ENCODE measurements around the gene RAD51B. TPM values are rescaled to one million over a fixed set of nuclear protein-coding genes. Genes with fewer than 3 reads are reported as not detected.

RAD51B gene
- total RNA-seq, 2 donors from 2014 or later, result 13.7 to 15.1 TPM

DNA sequence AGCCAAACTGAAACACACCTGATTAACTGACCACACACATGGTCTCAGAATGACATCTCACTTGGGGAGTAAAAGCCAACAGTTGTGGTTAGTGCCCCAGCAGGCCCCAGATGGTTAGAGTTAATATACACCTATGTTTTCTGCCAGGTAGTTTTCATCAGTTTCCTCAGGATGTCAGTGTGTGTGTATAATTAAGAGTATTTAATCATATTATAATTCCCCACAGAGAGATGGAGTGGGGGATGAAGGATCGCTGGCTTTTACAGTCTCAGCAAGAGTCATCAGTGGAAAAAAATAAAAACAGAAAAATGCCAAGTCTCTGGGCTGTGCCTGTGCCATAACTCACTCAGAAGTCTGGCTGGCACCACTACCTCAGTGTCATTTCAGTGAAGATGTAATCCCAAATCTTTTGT is 560.8 kb downstream of the RAD51B start:
- intact Hi-C loops (cut with DNase I), result no loop called here

DNA sequence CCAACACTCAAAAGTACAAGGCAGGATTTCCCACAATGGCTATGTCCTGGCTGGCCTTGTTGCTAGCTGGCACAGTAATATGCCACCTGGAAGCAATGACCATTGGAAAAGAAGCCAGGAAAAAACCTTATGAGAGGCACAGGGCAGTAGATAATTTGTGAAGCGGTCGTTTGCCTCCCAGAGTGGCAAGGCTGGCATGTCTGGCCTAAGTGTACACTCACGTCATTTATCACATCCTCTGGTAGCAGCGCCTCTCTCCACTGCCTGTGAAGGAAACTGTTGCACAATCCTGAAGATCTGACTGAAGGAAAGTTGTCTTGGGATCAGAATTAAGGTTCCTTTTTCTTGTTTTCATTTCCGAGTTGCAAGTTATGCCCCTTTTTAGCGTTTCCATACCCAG is 564.8 kb downstream of the RAD51B start:
- no peak for DNase-seq (ENCODE audit: low spot score)

More for the DNA sequence above, 560.8 kb downstream of the RAD51B start:
- no peak for DNase-seq (ENCODE audit: low spot score)

DNA sequence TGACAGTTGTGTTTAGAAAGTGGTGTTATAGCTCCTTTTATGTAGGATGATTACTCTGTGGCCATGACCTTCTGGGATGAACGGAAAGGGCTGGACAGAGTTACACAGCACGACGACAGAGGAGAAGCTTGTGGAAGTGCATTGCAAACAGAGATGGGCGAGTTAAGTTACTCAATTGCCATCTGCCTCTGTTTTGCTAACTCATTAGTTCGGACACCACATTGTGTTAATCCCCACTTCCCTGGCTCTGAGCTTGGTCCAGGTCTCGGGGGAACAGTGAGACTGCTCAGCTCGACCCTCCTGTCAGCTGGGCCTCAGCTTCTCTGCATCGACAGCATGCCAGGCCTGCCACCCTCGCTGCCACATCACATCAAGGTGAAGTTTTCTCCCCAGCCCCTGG is 565.3 kb downstream of the RAD51B start:
- intact Hi-C loops (cut with DNase I), result no loop called here
- no peak for DNase-seq (ENCODE audit: low spot score)

More for the DNA sequence above, 564.8 kb downstream of the RAD51B start:
- intact Hi-C loops (cut with DNase I), result no loop called here

DNA sequence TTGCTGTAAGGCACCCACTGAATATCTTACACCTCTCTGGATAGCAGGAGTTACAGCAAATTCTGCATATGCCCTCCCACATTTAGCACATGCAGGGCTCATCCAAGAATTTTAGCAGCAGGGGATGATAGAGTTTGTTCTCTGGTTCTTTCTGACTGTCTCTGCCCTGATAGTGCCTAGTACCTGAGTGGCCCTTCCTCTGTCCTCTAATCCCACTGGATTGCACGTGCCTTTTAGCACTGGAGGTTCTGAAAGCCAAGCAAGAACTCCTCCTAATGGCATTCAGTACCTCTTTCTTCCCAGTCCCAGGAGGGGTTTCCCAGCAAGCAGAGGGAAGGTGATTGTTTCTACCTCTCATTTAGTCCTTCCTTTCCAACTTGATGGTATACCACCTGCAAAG is 566.9 kb downstream of the RAD51B start:
- no peak for DNase-seq (ENCODE audit: low spot score)
- intact Hi-C loops (cut with DNase I), result no loop called here

DNA sequence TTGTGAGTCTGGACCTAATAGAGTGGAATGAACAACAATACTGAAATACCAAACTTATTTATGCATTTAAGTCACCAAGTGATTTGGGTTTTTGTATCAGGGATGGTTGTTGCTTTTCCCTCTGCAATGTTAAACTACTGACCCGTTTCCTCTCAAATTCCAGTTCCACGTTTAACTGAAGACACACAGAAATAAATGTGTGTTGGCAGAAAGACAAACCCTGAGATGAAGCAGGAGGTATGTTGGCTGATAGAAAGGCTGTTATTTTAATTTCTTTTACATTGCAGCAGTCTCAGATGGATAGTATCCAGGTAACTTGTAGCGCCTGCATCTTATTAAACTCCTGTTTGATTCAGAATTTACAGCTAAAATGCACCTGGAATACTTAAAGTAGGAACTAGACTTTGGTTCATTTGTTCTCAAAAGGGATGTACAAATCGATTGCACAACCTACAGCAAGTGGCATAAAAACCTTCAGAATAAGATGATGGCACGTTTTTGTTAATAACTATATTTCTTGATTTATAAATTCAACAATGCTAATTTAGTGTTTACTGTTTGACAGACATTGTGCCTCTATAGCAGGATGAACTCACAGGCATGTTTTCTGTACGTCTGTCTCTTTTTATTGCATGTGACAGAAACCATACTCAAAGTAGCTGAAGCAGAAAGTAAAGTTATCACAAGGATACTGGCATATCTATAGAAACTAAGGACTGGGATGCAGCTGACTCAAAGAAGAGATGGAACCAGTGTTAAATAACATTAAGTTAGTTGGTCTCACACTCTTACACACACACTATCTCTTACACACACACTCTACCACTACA is 567.6 kb downstream of the RAD51B start:
- no peak for DNase-seq (ENCODE audit: low spot score)
- intact Hi-C loops (cut with DNase I), result no loop called here

DNA sequence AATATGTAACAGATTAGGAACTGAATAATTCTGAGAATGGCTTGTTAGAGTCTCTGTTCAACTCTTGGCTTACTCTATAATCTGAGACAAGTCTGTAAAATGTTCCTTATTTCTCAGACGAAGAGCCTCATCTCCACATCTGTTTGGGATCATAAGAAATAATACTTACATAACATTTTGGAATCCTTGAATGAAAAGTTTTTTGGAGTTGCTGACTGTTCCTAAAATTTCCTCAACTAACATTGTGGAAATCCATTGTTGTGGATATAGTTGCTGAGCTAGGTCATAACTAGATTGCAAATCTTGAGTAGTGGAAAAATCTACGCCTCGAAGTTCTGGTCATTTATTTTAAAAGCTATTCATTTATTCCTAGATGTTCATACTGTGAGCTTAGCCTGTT is 570.4 kb downstream of the RAD51B start:
- no peak for DNase-seq (ENCODE audit: low spot score)
- intact Hi-C loops (cut with DNase I), result loop anchor here (10.0 kb wide), 3 partner anchors 75 to 425 kb away; no protein-coding TSS in a partner anchor

DNA sequence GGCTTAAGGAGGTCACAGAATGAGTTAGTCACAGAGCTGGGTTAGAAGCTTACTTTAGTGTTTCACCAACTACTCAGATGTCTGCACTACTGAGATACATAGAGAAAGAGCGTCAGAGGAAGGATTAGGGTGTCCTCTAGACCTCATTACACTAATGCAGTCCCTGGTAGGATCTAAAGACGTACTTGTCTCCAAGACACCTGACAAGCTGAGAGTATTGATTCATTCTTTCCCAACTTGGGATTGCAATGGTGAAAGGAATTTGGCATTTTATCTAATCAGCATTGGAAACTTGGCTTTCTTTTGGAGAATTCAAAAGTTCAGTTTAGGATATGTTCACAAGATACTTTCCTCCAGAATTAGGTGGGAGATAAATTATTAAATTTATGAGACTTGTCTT is 571.2 kb downstream of the RAD51B start:
- DNase-seq (ENCODE audit: low spot score), result no peak
- intact Hi-C loops (cut with DNase I), result loop anchor here (10.0 kb wide), 3 partner anchors 74 to 424 kb away; no protein-coding TSS in a partner anchor

DNA sequence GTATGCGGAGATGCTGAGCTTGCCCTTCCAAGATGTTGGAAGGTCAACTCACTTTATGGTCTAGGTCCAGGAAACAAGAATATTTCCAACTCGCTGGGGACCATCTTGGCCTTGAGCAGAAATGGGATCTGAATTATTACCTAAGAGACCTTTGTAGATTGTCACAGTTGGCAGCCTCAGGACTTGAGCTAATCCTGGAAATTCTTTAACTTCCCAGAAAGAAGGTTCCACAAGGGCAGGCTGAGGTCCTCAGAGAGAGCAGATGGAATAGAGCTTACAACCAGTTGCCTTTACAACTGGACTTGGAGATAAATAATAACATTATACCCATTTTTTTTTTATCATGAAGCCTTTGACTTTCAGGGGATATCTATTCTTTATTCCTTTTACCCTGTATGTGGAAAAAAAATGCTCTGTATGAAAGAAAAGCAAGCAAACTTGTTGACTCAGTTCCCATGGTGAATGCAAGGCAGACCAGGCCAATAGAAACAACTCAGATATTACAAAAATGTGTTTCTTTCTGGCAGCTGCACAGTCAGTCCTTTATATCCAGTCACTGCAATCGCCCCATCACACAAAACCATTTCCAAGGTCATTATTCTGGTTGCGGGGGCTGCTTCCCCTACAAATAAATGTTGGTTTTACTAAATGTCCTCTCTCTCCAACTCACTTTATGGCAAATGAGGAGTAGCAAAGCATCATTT is 571.9 kb downstream of the RAD51B start:
- no peak for DNase-seq (ENCODE audit: low spot score)
- intact Hi-C loops (cut with DNase I), result loop anchor here (10.0 kb wide), 3 partner anchors 73 to 423 kb away; no protein-coding TSS in a partner anchor

DNA sequence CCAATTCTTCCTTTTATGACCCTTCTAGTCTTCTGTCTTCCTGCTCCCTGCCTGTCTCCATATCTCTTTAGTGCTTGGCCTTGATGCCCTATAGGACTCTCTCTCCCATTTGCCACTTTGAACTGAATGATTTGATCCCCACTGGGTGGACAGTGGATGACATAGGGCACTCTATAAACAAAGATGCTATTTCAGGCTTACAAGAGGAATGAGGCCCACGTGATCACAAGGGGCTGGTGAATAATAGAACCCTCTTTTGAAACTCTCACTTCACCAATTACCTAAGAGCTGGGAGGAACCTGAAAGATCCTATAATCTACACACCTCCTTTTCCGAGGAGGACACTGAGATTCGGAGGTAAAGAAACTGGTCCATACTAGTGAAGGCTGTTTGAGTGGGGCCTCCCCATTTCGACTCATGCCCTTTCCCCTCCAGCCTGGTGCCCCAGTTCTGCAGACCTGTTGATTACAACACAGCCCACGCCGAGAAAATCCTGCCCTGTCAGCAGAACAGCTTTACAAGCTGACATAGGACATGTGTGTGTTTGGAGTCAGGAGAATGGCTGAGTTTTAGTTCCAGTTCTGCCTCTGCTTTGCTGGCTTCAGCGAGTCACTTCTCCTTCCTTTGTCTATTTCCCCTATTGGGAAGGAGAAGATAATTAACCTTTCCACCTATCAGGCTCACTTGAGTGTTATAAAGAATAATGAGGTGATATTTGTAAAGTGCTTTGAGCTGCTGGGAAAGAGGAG is 573.0 kb downstream of the RAD51B start:
- intact Hi-C loops (cut with DNase I), result loop anchor here (10.0 kb wide), 3 partner anchors 72 to 422 kb away; no protein-coding TSS in a partner anchor
- DNase-seq (ENCODE audit: low spot score), result peak; percentile 85

DNA sequence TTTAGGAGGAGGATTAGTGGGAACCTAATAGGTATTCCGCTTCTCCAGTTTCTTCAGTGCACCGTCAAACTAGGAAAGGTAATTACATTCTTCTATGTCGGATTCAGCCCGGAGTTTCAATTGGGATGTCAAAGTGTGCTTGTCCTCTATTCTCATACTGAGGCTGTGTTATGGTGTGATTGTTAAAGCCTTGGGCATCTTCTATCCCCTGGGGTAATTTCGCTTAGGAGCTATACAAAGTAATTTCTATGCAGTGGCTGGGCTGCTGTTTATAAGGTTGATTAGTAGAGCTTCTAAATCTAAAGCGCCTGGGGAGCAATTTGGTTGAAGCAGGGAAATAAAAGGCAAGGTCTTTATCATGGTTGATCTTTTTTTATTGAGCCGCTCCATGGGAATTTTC is 573.7 kb downstream of the RAD51B start:
- no peak for DNase-seq (ENCODE audit: low spot score)
- intact Hi-C loops (cut with DNase I), result loop anchor here (10.0 kb wide), 3 partner anchors 72 to 422 kb away; no protein-coding TSS in a partner anchor

DNA sequence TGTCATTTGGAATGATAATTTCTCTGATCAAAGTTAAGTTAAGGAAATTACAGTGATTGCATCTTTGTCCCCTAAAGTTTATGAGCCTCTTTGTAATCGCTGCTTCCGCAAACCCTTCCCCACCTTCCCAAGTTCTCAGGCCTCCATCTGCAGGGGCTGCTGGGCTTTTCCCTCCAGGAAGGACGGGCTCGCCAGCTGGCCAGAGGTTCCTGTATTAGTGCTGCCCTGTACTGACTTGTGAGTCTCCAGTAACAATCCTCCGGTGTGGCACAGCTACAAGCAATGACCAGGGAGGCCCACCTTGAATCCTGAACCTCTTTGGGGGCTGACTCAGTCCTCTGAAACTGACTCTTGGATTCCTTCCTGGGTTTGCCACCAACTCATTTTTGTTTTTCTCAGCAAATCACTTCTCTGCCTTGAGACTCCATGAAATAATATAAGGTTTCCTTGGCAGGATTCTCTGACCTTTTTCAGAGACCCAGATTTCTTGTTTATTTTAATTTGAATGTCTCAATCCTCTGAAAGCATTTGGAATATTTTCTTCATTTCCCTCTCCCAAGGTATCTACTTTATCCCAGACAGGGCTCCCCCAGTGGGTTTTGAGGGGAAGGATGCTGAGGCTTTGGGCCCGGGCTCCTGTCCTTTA is 574.7 kb downstream of the RAD51B start:
- no peak for DNase-seq (ENCODE audit: low spot score)
- intact Hi-C loops (cut with DNase I), result loop anchor here (10.0 kb wide), 3 partner anchors 71 to 421 kb away; no protein-coding TSS in a partner anchor

DNA sequence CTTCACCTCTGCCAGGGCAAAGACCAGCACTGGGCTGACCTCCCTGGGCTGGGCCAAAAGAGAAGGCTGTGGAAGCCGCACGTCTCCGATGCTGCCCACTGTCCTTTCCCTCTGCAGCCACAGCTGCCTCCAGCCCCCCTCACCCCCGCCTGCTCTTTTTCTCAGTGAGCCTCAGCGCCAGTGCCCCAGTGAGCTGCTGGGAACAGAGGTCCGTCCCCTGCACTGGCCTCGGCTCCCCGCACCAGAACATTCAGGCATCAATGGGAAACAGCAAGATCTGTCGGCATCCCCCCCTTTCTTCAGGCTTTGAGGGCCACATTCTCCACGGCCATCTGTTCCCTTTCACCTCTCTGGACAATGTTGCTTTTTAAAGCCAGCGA is 575.2 kb downstream of the RAD51B start:
- intact Hi-C loops (cut with DNase I), result loop anchor here (5.0 to 10.0 kb wide), 4 partner anchors 70 to 420 kb away; no protein-coding TSS in a partner anchor
- DNase-seq (ENCODE audit: low spot score), result peak; percentile 79

DNA sequence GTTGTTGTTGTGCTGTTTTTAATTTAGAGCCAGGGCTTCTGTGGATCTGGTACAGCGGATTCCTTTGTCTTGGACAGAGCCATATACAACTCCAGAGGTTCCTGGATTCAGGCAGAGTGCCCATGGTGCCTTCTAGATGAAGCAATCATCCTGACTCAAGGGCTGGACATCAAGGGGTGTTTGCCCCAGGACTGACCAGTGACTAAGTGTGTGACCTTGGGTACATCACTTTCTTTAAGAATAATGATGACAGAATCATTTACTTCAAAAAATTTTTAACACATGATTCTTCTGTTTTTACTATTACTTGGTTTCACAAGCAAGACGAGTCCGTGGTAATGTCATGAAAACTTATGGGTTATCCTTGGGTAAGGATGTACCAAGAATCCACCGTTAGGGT is 576.0 kb downstream of the RAD51B start:
- intact Hi-C loops (cut with DNase I), result loop anchor here (5.0 to 10.0 kb wide), 4 partner anchors 69 to 419 kb away; no protein-coding TSS in a partner anchor
- DNase-seq (ENCODE audit: low spot score), result no peak

DNA sequence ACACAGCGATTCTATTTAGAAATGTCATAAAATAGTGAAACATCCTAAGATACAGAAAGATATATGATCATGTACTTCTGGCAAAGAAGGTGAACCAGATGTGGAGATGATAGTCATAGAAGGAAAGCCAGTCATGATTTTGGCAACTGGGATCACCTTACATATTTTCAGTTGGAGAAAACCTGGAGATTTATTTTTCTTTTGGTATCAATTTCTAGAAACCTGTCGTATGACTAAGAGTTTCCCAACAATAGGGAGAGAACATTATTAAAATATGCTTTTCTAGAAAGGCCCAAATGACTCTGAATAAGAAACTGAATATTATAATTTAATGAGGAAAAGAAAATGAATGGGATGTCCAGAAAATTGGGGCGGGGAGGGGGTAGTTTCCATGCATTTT is 576.9 kb downstream of the RAD51B start:
- DNase-seq (ENCODE audit: low spot score), result no peak
- intact Hi-C loops (cut with DNase I), result loop anchor here (5.0 to 10.0 kb wide), 4 partner anchors 68 to 418 kb away; no protein-coding TSS in a partner anchor

DNA sequence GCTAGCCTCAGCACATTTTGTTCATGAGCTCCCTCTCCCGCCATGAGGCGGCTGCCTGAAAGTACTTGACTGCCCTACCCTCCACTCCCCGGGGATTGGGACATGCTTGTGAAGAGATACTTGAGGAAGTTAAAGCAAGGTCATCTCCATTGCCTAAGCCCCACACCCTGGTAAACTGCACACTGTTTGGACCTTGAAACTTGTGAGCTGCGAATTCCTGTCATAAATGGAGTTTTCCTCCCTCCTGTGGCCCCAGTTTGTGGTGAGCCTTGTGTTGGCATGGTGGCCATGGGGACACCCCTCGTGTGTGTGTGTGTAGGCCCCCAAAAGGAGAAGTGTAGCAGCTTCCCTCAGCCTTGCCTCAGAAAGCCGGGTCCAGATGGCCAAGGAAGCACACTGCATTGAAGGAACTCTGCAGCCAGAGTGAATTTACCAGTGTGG is 577.8 kb downstream of the RAD51B start:
- intact Hi-C loops (cut with DNase I), result loop anchor here (5.0 to 10.0 kb wide), 4 partner anchors 67 to 417 kb away; no protein-coding TSS in a partner anchor
- DNase-seq (ENCODE audit: low spot score), result peak; percentile 90

DNA sequence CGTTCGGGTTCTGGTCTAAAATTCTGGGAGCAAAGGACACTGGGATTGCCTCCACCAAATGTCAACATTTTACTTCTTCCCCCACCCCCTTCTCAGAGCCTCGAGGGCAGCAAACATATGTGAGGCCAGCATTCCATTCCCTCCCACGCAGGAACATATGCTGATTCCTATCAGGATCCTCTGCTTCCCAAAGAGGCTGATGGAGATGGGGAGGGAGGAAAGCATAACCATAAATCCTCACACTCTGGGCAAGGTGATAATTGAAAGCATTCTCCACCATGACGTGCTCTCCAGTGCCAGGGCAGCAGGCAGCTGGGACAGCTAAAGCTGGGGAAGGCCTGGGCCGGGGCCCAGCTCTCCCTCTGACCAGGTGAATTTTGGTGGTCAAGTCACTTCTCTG is 578.2 kb downstream of the RAD51B start:
- intact Hi-C loops (cut with DNase I), result loop anchor here (5.0 to 10.0 kb wide), 4 partner anchors 67 to 417 kb away; no protein-coding TSS in a partner anchor
- DNase-seq (ENCODE audit: low spot score), result no peak

DNA sequence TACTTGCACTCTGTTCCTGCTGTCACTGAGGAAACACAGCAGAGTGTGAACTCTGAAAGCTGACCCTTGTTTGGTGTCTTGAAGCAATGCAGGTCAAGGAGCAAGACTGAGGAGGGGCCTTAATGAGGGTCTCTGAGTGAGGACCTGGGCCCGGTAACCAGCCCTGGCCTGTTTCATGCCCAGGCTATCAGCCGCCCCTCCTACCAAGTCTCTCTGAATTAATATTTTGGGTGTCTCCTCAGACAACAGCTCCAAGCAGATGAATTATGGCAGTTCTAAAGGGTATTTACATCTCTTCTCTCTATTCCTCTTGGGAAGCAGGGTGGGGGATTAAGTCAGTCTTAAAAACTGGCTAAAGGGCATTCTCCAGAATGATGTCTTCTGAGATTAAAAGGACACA is 578.8 kb downstream of the RAD51B start:
- no peak for DNase-seq (ENCODE audit: low spot score)
- intact Hi-C loops (cut with DNase I), result loop anchor here (5.0 to 10.0 kb wide), 4 partner anchors 66 to 416 kb away; no protein-coding TSS in a partner anchor

DNA sequence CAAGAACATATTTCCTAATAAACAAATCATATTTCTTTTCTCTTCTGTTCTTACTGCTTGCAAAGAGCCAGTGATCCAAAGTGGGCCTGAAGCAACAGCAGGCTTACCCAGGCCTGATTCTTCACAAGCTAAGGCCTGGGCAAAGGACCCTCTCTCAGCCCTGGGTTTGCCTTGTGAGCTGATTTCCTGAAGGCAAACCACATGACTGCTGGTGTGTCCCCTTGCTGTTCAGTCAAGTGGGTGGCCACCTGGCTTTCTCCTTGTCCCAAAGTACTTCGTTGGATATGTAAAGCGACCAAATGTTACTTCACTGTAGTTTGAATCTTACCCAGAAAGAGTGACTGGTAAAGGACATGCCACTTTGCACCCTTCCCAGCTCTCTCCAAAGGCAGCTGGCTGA is 580.4 kb downstream of the RAD51B start:
- no peak for DNase-seq (ENCODE audit: low spot score)
- intact Hi-C loops (cut with DNase I), result loop anchor here (5.0 to 10.0 kb wide), 4 partner anchors 65 to 415 kb away; no protein-coding TSS in a partner anchor
